ENCODE data around the gene GPR157.
"Not testable (repeated sequence)": the region's sequence is repeated elsewhere in the genome, so short reads cannot be mapped to it uniquely, and the experiment has no call there.

GPR157 gene

DNA sequence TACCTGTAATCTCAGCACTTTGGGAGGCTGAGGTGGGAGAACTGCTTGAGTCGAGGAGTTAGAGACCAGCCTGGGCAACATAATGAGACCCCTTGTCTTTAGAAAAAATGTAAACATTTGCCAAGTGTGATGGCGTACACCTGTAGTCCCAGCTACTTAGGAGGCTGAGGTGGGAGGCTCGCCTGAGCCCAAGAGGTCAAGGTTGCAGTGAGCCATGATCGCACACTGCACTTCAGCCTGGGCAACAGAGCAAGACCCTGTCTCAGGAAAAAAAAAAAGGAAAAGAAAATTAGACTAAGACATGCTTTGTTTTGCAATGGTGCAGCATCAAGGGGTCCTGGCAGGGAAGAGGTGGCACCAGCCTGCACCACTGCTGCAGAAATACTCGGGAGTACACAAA lies 16.8 kb upstream of the GPR157 start:
- no peak for FAIRE-seq

DNA sequence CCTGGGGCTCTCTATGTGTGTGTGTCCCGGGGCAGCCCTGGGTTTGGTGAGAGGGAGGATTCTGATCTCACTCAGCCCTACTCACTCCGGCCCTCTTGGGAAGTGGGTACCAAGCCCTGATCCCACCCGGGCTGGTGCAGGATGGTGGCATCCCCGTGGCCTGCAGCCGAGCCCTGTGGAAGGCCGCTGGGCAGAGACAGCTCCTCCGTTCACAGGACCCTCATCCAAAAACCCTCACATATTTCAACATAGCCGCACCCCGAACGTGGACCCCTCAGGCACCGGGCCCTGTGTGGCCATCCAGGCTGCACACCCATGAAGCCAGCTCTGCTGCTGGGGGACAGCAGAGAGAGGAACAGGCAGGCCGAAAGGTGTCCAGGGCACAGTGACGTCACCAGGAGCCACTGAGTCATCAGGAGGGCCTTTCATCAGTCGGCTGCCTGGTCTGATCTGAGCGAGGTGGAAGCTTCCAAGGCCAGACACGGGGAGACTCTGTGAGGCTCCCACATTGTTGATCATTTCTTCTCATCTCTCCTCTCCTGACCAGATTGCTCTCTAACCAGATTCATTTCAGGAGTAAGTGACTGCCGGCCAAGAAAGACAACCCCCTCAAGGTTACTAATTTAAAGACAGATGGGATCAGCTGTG lies 16.2 kb upstream of the GPR157 start:
- FAIRE-seq: no peak

GRCh38 chr1:9144494-9144893 lies 15.6 kb upstream of the GPR157 start:
- not testable (repeated sequence) for FAIRE-seq

GRCh38 chr1:9143250-9143649 lies 14.3 kb upstream of the GPR157 start:
- FAIRE-seq: no peak

DNA sequence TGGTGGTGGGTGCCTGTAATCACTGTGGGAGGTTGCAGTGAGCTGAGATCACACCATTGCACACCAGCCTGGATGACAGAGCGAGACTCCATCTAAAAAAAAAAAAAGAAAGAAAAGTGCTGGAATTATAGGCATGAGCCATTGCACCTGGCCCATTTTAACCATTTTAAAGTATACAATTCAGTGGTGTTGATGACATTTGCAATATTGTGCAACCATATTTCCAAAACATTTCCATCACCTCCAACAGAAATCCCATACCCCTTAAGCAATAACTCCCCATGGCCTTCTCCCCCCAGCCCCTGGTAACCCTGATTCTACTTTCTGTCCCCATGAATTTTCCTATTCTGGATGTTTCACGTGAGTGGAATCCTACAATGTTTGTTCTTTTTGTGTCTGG lies 11.0 kb upstream of the GPR157 start:
- FAIRE-seq: no peak

DNA sequence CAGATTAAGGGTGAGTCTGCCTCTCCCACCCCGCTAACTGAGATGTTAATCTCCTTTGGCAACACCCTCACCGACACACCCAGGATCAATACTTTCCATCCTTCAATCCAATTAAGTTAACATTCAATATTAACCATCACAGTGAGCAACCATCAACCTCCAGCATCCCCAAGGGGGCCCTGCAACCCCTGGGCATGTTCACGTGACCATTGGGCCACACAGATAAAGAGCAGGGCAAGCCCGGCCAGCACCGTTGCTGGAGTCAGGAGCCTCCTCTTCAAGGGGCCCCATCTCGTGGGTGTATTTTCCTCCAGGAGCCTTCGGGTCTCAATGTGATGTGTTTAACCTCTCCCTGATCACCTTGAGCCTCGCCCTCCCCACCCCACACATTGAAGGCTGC lies 8.0 kb upstream of the GPR157 start:
- FAIRE-seq: no peak

DNA sequence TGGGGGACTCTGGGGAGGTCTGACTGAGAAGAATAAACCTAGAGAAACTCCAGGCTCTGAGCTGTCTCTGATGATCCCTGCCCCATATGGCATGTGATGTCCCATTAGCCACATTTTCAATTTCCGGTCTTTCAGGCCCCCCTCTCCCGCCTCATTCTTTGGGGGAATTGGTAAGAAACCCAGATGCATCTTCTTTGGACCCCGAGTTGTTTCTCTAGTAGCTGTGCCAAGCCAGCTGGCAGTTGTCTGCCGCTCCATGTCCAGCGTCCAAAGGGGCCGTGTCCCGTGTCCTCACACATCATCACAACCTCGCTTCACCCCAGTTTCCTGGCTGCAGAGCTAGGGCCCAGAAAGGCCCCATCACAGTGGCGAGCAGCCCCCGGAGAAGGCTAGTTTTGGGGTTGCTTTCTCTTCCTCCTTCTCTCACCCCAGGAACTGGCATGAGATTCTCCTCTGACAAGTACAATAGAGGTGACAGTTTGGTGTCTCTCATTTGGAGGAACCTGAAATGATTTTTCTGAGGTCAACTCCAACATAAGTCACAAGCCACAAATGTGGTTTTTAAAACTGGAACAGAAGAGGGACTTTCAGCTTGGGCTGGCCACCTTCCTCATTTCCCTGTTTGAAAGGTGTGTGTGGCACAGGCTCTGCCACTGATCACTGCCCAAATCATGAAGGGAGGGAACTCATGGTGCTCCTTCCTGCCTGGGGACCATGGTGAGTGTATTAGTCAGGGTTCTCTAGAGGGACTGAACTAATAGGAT lies 6.4 kb upstream of the GPR157 start:
- no peak for FAIRE-seq

DNA sequence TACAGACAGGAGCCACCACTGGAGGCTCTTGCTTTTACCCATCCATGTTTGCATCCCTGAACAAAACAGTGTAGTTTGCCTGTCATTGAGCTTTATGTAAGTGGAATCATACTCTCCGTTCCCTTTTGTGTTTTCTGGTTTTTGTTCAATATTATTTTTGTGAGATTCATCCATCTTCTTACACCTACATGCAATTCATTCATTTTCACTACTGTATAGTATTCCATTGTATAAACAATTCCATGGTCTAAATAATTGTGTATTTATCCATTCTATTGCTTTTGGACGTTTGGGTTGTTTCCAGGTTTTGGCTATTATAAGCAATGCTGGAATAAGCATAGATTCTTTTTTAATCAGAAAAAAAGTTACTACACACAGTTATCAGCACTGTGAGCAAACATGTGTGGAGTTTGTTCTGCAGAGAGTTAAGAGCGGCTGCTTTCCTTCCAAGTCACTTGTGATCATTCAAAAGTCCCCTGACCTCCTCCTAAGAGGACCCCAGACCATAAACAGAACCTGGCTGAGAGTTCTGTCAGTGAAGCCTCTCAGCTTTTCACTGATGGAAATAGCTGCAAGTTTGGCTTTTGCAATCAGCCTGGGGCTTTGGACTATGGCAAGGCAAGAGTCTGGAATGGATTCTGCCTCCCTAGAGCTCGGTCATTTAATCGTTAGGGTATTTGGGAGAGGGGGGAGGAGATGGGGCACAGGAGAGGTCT lies 5.1 kb upstream of the GPR157 start:
- no peak for FAIRE-seq

- FAIRE-seq: no peak
These were observed 552 bp upstream of the GPR157 start for GRCh38 chr1:9129266-9130041.

- FAIRE-seq: no peak
These were observed 759 bp downstream of the GPR157 start for GRCh38 chr1:9128166-9128519.

DNA sequence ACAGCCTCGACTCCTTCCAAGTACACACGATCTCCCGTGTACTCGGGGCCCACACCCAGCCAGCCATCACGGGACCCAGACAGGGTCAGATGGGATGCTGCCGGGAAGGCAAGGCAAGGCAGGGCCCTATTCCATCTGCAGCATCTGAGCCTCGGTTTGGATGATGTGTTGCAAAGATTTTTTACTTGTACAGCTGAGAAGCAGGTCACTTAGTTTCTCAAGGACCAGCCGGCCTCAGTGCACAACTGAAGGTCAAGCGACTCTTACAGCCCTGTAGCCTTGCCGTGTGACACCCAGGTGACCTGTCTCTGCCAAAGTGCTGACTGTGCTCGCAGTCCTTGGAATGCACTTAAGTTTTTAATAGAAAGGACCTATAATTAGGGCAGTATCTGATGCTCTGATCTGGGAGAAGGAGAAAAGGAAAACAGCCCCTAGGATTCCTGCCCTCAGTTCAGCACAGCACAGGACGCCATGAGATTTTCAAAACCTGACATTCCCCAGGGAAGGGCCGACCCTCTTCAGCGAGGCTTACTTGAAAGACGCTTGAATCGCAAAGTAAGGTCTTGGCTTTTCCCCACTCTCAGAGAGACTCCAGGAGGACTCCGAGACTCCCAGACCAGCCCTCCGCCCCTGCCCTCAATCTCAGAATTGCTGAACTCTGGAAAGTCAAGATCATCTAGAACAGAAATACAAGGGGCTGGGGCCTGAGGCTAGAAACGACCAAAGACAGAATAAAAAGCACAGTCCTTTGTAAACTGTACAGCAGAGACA lies 1.3 kb downstream of the GPR157 start:
- FAIRE-seq: no peak

- no peak for FAIRE-seq
These were observed 2.4 kb downstream of the GPR157 start for GRCh38 chr1:9126511-9126910.

DNA sequence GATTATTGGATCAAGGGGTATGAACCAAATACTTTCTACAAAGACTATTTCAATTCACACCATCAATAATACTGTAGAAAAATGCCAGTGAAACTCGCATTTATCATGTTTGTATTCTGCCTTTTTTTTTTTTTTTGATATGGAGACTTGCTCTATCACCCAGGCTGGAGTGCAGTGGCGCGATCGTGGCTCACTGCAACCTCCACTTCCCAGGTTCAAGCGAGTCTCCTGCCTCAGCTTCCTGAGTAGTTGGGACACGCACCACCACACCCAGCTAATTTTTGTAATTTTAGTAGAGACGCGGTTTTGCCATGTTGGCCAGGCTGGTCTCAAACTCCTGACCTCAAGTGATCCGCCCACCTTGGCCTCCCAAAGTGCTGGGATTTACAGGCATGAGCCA lies 3.1 kb downstream of the GPR157 start:
- not testable (repeated sequence) for FAIRE-seq

- no peak for FAIRE-seq
These were observed 3.6 kb downstream of the GPR157 start for GRCh38 chr1:9125325-9125724.

DNA sequence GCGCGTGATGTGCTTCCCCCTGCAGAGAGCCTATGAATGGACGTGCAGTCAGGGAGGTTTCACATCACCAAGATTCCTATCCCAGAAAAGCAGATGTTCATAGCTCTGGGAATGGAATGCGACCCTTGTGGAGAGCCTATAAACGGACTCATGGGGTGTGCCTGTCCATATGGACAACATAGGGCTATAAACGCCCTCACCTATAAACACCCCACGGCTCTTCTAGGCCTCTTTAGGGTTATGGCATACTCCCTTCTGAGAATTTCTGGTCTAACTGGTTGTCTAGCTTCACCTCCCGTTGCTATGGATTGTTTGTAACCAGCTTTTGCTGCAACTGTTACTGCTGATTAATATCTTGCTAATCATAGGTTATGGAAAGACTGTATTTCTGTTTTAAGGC lies 4.5 kb downstream of the GPR157 start:
- FAIRE-seq: not testable (repeated sequence)

GRCh38 chr1:9123665-9124064 lies 5.2 kb downstream of the GPR157 start:
- FAIRE-seq: not testable (repeated sequence)

DNA sequence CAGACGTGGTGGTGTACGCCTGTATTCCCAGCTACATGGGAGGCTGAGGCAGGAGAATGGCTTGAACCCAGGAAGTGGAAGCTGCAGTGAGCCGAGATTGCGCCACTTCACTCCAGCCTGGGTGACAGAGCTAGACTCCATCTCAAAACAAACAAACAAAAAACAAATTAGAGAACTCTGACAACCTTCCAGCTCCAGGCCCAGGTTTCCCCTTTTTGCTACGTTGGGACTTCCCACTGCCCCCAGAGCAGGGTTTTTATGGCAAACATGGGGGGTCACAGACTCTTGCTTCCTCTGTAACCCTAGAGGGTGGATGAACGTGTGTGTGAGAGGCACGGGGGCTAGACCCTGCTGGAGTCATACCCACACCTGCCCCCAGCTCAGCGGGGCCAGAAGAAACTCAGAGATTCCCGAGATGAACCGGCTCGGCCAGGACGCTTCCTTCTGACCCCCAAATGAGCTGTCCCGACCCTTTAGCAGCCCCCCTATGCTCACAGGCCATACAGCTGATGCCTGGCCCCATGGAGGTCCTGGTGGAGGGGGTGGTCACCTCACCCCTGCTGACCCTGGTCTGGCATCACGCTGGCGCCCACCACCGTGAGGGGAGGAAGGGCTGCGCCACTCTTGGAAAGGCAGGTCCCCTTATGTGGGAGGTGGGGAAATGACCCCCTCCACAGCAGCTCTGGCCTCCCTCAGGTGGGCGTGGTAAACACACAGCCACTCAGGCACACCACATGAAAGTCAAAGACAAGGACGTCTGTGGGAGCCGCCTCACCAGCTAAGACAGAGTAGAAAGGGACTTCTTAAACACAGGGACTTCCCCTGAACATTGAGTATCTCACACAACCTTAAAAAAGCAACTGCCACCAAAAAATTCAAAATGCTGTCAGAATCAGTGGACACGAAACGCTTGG lies 7.1 kb downstream of the GPR157 start:
- FAIRE-seq: no peak

- FAIRE-seq: no peak
These were observed 8.5 kb downstream of the GPR157 start for GRCh38 chr1:9120312-9120958.

DNA sequence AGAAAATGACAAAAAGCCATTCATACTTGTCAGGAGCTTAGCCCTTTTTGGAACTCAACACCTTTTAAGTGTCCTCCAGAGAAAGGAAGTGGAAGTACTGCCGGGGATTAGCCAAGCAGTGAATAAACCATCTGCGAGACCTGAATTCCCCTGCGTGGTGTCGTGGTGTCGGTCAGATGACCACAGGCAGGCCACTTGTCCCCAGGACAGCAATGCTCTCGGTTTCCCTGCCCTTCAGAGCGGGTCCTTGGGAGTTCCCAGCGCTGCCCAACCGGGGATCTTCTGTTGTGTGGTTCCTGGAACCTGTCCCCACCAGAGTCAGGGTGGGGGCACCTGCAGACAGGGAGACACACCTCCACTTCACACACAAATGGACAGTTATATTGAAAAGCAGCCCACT lies 9.2 kb downstream of the GPR157 start:
- no peak for FAIRE-seq

GRCh38 chr1:9118186-9118585 lies 10.7 kb downstream of the GPR157 start:
- no peak for FAIRE-seq

Measured in A204.1 (cell line).